GM12801 (cell line): ENCODE measurements around the gene MICALL2.

ENCODE experiments used
- TF ChIP-seq, protein P1 (sequence below): IDR thresholded peaks from one replicate; pipeline ENCODE4 v1.5.1; 2011; ENCODE audit warnings: control low read depth; ENCODE audit not compliant: insufficient read length; ENCODE audit errors: extremely low read depth

MICALL2 gene

DNA sequence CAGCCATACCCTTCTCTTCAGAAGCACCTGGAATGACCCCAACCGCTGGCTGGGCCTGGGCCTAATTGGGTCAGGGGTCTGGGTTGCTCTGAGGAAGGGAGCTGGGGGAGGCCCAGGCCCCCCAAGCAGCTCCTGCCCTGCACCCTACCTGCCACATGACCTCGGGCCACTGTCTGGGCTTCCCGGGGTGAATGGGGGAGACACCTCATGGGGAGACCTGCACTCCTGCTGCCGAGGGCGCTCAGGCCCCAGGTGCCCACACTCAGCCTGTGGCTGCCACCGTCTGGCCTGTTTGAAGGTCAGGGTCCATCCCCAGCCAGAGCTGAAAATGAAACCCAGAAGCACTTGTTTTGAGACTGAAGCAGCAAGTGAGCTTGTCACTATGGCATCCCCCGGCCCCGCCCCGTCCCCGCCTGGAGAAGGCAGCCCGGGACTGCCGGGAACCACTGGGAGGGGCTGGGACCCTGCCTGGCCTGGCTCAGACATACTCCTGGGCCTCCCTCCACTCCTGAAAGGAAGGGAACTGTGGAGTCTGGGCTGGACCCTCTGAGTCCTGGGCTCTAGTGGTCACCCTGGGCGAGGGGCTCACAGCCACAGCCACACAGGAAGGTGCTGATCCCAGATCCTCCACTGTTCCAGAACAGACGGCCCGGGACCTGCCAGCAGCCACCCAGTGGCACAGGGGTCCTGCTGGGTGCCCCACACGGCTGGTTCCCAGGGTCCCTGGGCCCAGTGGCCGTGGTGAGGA, 7.4 kb upstream of the MICALL2 start:
- TF ChIP-seq, protein P1, sequence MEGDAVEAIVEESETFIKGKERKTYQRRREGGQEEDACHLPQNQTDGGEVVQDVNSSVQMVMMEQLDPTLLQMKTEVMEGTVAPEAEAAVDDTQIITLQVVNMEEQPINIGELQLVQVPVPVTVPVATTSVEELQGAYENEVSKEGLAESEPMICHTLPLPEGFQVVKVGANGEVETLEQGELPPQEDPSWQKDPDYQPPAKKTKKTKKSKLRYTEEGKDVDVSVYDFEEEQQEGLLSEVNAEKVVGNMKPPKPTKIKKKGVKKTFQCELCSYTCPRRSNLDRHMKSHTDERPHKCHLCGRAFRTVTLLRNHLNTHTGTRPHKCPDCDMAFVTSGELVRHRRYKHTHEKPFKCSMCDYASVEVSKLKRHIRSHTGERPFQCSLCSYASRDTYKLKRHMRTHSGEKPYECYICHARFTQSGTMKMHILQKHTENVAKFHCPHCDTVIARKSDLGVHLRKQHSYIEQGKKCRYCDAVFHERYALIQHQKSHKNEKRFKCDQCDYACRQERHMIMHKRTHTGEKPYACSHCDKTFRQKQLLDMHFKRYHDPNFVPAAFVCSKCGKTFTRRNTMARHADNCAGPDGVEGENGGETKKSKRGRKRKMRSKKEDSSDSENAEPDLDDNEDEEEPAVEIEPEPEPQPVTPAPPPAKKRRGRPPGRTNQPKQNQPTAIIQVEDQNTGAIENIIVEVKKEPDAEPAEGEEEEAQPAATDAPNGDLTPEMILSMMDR, result no peak

DNA sequence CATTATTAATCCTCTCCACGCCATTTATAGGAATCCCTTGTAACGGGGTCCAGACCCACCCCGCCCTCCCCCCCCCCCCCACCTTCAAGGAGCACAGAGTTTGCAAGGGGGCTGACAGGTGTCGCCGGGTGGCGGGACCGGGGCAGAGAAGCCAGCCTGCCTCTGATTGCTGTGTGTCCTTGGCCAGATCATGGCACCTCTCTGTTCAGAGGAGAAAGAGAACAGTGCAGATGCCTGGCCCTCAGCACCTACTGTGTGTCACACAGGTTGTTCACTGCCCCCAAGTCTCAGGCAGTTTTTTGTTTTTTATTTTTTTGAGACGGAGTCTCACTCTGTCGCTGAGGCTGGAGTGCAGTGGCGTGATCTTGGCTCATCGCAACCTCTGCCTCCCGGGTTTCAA, 5.4 kb upstream of the MICALL2 start:
- TF ChIP-seq, protein P1, result no peak

DNA sequence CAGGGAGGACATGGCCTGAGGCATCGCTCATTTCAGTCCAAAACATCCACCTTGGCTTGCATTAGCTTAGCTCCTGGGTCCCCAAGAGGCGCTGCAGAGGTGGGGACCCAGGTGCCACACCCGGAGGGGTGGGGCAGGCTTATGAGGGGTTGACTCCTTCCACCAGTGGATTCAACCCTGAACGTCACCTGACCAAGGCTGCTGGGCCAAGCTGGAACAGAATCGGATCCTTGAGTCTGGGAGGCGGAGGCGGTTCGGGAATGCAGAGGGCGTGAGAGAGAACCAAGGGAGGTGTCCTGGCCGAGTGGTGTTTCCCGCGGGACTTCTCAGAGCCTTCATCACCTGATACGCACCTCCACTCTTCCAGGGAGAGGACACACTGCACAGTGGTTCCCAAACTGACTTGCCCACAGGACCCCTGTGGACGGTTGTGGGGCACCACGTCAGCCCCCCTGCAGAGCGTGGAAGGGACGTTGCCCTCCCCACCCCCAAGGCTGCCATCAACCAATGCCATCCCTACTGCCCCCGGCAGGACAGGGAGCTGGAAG, 4.5 kb upstream of the MICALL2 start:
- TF ChIP-seq, protein P1, result no peak

DNA sequence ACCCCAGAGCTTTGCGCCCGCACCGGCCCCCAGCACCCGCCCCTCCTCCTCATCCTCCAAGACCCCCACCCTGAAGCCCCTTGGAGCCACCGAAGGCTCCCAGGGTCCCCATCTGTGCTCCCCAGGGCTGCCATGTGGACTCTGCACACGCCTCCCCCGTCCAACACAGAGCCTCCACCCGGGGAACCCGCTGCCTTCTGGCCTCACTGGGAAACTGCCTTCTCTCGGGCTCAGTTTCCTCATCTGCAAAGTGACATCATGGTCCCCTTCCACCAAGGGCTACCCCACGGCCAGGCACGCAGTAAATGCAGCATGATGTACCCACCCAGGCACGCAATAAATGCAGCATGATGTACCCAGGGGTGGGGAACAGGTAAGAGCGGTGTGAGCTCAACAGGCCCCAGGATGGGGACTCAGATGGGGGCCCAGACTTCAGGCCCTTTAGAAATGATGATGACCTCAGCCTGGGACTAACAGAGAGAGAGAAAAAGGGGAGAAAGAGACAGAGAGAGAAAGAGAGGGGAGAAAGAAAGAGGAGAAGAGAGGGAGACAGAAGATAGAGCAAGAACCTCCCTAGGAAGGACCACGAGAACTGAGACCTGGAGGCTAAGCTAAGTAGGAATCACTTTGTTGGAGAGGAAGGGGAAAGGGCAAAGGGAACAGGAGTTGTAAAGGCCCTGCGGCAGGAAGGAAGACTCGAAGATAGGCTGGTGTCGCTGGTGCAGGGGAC, 2.5 kb upstream of the MICALL2 start:
- TF ChIP-seq, protein P1, result no peak

DNA sequence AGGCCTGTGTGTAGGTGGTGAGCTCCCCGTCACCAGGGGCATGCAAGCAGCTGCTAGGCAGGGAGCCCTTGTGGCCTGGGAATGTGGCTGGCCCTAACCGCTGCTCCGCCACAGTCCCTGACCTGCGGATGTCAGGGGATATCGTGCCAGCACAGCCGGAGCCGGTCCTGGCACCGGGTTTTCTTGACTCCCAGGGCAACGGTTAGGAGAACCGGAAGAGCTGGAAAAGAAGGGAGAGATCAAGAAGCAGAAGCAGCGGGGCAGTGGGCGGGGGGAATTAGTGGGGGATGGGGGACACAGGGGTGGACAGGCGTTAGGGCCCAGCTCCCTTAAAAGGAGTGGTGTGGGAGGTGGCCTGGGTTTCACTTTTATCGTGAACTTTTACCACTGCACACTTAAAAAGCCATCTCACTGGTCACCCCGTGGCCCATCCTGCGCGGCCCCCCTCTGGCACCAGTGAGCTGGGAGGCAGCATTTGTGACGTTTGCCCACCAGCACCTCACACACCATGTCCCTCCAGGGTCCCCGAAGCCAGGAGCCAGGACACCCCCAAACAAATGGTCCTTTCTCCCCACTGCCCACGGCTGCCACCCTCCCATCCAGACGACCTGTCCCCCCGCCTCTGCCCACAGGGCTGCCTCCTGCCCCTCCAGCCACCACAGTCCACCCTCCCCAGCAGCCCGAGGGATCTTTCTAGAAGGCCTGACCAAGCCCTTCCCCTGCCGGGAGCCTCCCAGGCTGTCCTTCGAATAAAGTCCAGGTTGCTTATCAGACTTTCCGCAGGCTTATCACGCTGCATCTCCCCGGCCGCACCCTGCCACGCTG, 1.8 kb upstream of the MICALL2 start:
- TF ChIP-seq, protein P1, result no peak

DNA sequence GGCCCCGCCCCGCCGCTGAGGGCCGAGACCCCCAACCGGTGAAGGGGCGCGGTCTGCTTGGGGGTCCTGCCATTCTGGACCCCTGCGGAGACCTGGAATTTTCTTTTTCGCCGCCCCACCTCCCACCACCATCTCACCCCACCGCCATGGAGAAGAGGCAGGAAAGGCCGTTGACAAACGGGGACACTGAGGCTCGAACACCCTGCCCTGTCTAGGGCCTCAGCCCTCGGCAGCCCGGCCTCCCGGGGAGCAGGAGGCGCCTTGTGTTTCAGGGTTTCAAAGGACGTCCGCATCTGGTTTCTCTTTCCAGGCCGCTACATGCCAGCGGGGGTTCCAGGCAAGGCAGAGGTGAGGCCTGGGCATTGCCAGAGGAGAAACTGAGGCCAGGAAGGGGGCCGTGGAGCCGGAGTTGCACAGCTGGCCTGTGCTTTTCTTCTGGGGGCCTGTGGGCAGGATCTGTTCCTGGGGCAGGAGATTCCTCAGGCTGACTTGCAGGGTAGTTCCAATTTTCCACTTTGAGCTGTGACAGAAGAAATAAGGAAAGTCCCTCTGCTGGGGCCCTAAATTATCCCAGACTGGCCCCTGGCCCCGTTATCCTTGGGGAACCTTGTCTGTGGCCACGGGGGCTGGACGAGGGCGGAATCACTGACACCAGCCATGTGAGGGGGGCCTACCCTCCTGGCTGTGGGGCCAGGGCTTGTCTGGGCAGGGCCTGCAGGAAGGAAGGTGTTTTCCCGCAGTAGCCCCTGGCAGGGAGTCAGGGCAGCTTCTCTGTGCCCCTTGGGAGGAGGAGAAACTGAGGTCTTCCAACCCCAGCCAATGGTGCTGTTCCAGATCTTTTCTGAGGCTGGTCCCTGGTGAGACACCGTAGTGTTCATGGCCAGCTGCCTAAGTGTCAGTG, 900 bp upstream of the MICALL2 start:
- TF ChIP-seq, protein P1, result no peak
